GM11168 (cell line): Measurements from ENCODE around the gene OR2T12.
"Not testable (repeated sequence)": the region's sequence is repeated elsewhere in the genome, so short reads cannot be mapped to it uniquely, and the experiment has no call there.

Source experiments
- in situ Hi-C: fragments of 300-500 bp; cut with MboI; formaldehyde crosslinking; loops from one replicate; pipeline ENCODE4 v1.12.0; 2022; ENCODE audit warnings: low sequenced_read_pairs; ENCODE audit not compliant: unreplicated experiment

OR2T12 gene

DNA sequence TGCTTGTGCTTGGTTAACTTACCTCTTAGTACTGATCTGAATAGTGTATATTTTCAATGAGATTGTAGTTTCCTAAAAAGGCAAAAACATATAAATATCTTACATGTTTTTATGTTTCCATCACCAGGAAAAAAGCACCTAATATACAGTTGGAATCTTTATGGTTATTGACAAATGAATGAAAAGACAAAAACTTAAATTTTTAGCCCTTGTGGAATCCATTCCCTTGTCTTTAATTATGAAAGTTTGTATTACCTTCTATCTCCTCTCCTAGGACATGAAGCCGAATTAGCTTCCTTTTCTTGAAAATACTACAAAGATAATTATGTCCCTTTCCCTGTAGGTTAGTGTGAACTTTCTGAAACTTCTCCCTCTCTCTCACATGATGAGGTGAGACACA is at the start of gene OR2T12:
Gene OR2T12, minus strand, starts transcription at position 101 of the 400 bp plus-strand sequence. CDS start 7,846 bp downstream, outside the sequence.
- in situ Hi-C loops, result no loop called here

GRCh38 chr1:248348475-248348874 is 45.3 kb upstream of the OR2T12 start, which contains the start of gene OR14C36:
Gene OR14C36 (plus strand): TSS chr1:248348775. CDS start chr1:248348775, 0 bp downstream.
- in situ Hi-C loops, result no loop called here

DNA sequence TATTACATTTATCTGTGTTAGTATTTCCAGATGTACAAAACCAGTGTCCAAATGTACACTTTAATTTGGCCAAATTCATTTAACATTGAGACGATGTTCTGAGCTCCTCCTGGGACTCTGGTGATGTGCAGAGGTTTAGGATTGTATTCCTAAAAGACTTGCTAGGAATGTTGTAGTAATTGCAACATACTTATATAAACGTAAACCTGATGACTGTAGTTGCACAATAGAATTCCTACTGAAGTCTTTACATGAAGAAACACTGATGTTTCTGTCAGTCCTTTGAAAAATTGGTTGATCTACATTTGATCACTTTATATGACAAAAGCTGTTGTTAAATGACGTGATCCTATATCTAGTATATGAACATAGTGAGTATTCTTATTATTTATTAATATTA is 40.2 kb upstream of the OR2T12 start:
- in situ Hi-C loops, result no loop called here

DNA sequence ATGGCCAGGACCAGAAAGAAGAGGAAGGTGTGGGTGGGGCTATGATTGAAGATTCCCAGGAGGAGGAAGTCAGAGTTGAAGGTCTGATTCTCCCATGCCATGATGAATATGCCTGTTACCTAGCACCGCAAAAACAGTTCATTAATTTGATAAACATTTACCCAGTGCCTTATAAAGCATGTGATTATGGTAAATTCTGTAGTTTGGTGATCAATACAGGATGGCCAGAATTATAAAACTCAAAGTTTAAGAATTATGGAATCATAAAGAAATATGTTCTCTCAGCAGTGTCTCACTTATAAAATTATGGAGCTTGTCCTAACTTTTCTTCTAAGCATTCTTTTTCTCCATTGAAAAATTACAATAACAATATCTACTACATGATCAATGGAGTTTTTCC is 21.2 kb upstream of the OR2T12 start, which contains the start of gene OR2M7:
Gene OR2M7, minus strand, starts transcription at position 101 of the 400 bp plus-strand sequence. Its CDS starts 0 bp downstream, at position 101.
- in situ Hi-C loops, result no loop called here

GRCh38 chr1:248316796-248317195 is 13.6 kb upstream of the OR2T12 start:
- in situ Hi-C loops, result no loop called here

DNA sequence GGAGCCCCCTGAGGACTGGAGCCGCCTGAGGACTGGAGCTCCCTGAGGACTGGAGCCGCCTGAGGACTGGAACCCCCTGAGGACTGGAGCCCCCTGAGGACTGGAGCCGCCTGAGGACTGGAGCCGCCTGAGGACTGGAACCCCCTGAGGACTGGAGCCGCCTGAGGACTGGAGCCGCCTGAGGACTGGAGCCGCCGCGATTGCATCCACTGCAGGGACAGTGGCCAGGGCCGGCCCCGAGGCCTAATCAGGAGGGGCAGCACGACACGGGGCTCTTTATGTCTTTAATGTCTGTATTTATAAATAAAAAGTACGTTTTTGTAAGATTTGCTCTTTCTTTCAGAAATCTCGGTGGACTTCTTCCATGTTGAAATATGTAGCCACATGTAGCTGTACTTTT is 3.5 kb upstream of the OR2T12 start:
- in situ Hi-C loops, result not testable (repeated sequence)

GRCh38 chr1:248306103-248306502 is 2.9 kb upstream of the OR2T12 start:
- in situ Hi-C loops, result no loop called here

GRCh38 chr1:248305672-248306071 is 2.4 kb upstream of the OR2T12 start:
- in situ Hi-C loops, result not testable (repeated sequence)

DNA sequence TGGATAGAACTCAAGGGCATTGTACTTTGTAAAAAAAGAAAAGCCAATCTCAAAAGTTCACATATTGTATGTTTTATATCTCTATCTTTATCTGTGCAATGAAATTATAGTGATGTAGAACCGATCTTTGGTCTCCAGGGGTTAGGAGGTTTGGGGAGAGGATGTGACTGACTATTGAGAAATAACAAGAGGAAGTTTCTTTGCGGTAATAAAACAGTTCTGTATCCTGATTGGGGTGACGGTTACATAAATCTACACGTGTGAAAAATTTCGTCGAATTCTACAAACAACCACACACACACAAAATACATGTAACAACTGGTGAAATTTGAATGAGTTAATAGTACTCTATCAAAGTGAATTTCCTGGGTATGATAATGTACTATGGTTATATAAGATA is 14.8 kb downstream of the OR2T12 start:
- in situ Hi-C loops, result no loop called here

DNA sequence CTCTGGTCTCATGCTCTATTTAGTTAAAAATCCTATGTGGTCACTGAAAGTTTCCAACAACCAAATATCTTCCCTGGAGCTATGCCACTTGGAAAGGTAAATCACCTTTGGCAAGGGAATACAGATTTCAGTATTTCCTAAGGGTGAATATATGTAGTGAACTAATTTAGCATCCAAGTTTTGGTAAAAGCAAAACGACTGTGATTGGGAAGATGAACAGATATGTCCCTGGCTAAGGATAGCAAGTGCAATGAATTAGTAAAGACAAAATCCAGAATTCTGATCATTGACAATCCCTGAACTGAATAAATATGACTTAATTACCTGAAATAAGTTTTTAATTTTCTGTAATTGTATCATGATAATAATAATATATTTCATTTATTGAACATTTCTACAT is 25.3 kb downstream of the OR2T12 start, which contains the start of gene OR2T33:
Gene OR2T33, minus strand, starts transcription at position 101 of the 400 bp plus-strand sequence. CDS start 4,162 bp downstream, outside the sequence.
- in situ Hi-C loops, result no loop called here

- in situ Hi-C loops, result not testable (repeated sequence)
These were observed 30.0 kb downstream of the OR2T12 start for GRCh38 chr1:248273225-248273624.

- in situ Hi-C loops, result no loop called here
These were observed 35.0 kb downstream of the OR2T12 start for GRCh38 chr1:248268178-248268577.

DNA sequence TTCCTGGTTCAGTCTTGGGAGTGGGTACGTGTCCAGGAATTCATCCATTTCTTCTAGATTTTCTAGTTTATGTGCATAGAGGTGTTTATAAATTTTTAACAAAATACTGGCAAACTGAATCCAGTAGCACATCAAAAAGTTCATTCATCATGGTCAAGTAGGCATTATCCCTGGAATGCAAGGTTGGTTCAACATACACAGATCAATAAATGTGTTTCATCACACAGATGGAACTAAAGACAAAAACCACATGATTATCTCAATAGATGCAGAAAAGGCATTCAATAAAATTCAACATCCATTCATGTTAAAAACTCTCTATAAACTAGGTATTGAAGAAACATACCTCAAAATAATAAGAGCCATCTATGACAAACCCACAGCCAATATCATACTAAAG is 43.9 kb downstream of the OR2T12 start:
- in situ Hi-C loops, result not testable (repeated sequence)

- in situ Hi-C loops, result no loop called here
These were observed 60.0 kb downstream of the OR2T12 start for GRCh38 chr1:248243204-248243603.
